Brain microvascular endothelial cell (primary cell): ENCODE data around the gene SERPINB8.

Experiments
- DNase-seq: peaks from one replicate; pipeline ENCODE4 v3.0.0-alpha.2; 2020
- H3K27ac ChIP-seq: fragments of 250-450 bp; sonication (Bioruptor Pico); 2 replicates; pipeline ENCODE4 v1.5.1; 2020; ENCODE audit warnings: mild to moderate bottlenecking, moderate library complexity
- H3K27me3 ChIP-seq: fragments of 250-450 bp; sonication (Bioruptor Pico); replicated peaks from 2 replicates; pipeline ENCODE4 v1.5.1; 2020; ENCODE audit warnings: mild to moderate bottlenecking
- H3K36me3 ChIP-seq: fragments of 250-450 bp; sonication (Bioruptor Pico); replicated peaks from 2 replicates; pipeline ENCODE4 v1.5.1; 2020; ENCODE audit warnings: mild to moderate bottlenecking
- H3K4me3 ChIP-seq: 2 replicates; pipeline ENCODE4 v1.5.1; 2011; ENCODE audit warnings: low read depth, mild to moderate bottlenecking, control low read depth, low read length, moderate library complexity
- CTCF ChIP-seq: IDR thresholded peaks from 2 replicates; pipeline ENCODE4 v1.5.1; 2011; ENCODE audit warnings: low read depth, mild to moderate bottlenecking, moderate library complexity, low read length, control low read depth, inconsistent platforms; ENCODE audit errors: missing control alignments
- in situ Hi-C: cut with HindIII; loops from 2 replicates; pipeline ENCODE4 v1.10.0; 2017; ENCODE audit warnings: low sequenced_read_pairs, low pct_ligation_motif_present

Gene SERPINB8

GRCh38 chr18:64031411-64031810 is 61.5 kb downstream of the SERPINB8 start:
- Histone ChIP-seq H3K27ac (no peak overlapping the region), H3K27me3 (no peaks in the 10 kb centered on the region), H3K36me3 (no peaks in the 10 kb centered on the region), H3K4me3 (no peak overlapping the region)
- in situ Hi-C loops: no loop called here
- TF ChIP-seq CTCF: no peak
- DNase-seq: no peak

- Histone ChIP-seq H3K27me3 (no peaks in the 10 kb centered on the region), H3K36me3 (no peaks in the 10 kb centered on the region), H3K27ac (no peak overlapping the region), H3K4me3 (no peak overlapping the region)
- no peak for DNase-seq
- in situ Hi-C loops: no loop called here
- no peak for TF ChIP-seq CTCF
Measured at GRCh38 chr18:64032312-64032711, 62.4 kb downstream of the SERPINB8 start.

- in situ Hi-C loops: no loop called here
- no peaks in the 10 kb centered on the region for H3K36me3 ChIP-seq
- no peaks in the 10 kb centered on the region for H3K27me3 ChIP-seq
- DNase-seq: peak; percentile 5
- TF ChIP-seq CTCF: peak; percentile 47
- no peak overlapping the region for H3K4me3 ChIP-seq
- no peak overlapping the region for H3K27ac ChIP-seq
Measured at GRCh38 chr18:64037812-64038414, 68.0 kb downstream of the SERPINB8 start.
